Fibroblast of skin of abdomen (primary cell): Measurements from ENCODE around the gene LZIC. TPM values are rescaled to one million over a fixed set of nuclear protein-coding genes. Genes with fewer than 3 reads are reported as not detected.
"Not testable (repeated sequence)": the region's sequence is repeated elsewhere in the genome, so short reads cannot be mapped to it uniquely, and the experiment has no call there.

Source experiments
- DNase-seq: peaks from one replicate; pipeline ENCODE4 v3.0.0-alpha.2; 2013
- polyA plus RNA-seq, 2 experiments: library from polyadenylated mRNA; unstranded; fragments of 120-200 nt; gene quantifications; one replicate each; pipeline ENCODE4 v1.2.1, GENCODE V29; 2013; ENCODE audit not compliant: insufficient read length in 2 of 2

Gene LZIC
- polyA plus RNA-seq (2013, experiment 1 of 2; ENCODE audit: insufficient read length), result 38.9 TPM
- polyA plus RNA-seq (2013, experiment 2 of 2; ENCODE audit: insufficient read length), result 39.8 TPM

GRCh38 chr1:9942939-9943788, at the start of gene LZIC, which contains the start of gene NMNAT1:
LZIC (minus strand) TSS chr1:9943391; CDS start chr1:9936619, 6,772 bp downstream.
NMNAT1 (plus strand) TSS chr1:9943475; CDS start chr1:9972074, 28,599 bp downstream.
- DNase-seq, result peak; percentile 92

- DNase-seq, result no peak
These were observed 49.7 kb upstream of the LZIC start for GRCh38 chr1:9992910-9993309.

GRCh38 chr1:9990944-9991343, 47.8 kb upstream of the LZIC start:
- no peak for DNase-seq

- no peak for DNase-seq
These were observed 46.6 kb upstream of the LZIC start for GRCh38 chr1:9989773-9990172.

- no peak for DNase-seq
These were observed 41.8 kb upstream of the LZIC start for GRCh38 chr1:9985001-9985400.

GRCh38 chr1:9984253-9984652, 41.1 kb upstream of the LZIC start:
- no peak for DNase-seq

- DNase-seq, result no peak
These were observed 17.7 kb upstream of the LZIC start for GRCh38 chr1:9960706-9961562.

GRCh38 chr1:9960011-9960410, 16.8 kb upstream of the LZIC start:
- DNase-seq, result no peak

- no peak for DNase-seq
These were observed 14.5 kb upstream of the LZIC start for GRCh38 chr1:9957726-9958125.

GRCh38 chr1:9946315-9946714, 3.1 kb upstream of the LZIC start:
- no peak for DNase-seq

- peak; percentile 51 for DNase-seq
These were observed 722 bp downstream of the LZIC start for GRCh38 chr1:9942399-9942938.

GRCh38 chr1:9929431-9930385, 13.5 kb downstream of the LZIC start:
- DNase-seq, result no peak

GRCh38 chr1:9927259-9927658, 15.9 kb downstream of the LZIC start:
- DNase-seq, result no peak

GRCh38 chr1:9922342-9922741, 20.8 kb downstream of the LZIC start:
- no peak for DNase-seq

- no peak for DNase-seq
These were observed 22.6 kb downstream of the LZIC start for GRCh38 chr1:9920606-9921005.

- no peak for DNase-seq
These were observed 25.3 kb downstream of the LZIC start for GRCh38 chr1:9917901-9918300.

GRCh38 chr1:9917495-9917894, 25.7 kb downstream of the LZIC start:
- not testable (repeated sequence) for DNase-seq

GRCh38 chr1:9916452-9916851, 26.7 kb downstream of the LZIC start:
- DNase-seq, result no peak

- no peak for DNase-seq
These were observed 28.6 kb downstream of the LZIC start for GRCh38 chr1:9914610-9914937.

- no peak for DNase-seq
These were observed 30.8 kb downstream of the LZIC start for GRCh38 chr1:9912264-9912936.

- peak; percentile 99 for DNase-seq
These were observed 32.6 kb downstream of the LZIC start for GRCh38 chr1:9910423-9911178.
